HCT116 (cell line): ENCODE data around the gene CD9. TPM values are rescaled to one million over a fixed set of nuclear protein-coding genes. Genes with fewer than 3 reads are reported as not detected.

Source experiments
- ATAC-seq: fragments of 200-7000 bp; cut with Tn5 transposase; 2 replicates; pipeline ENCODE4 v1.9.1; 2020; ENCODE audit warnings: mild to moderate bottlenecking, moderate library complexity
- BruUV-seq: library from RNA; stranded (reverse); fragments of 400-500 nt; replicated peaks from 2 replicates; lab custom pipeline; 2021; lab: Mats Ljungman, UMichigan
- CTCF ChIA-PET: fragments of 300-600 bp; sonication (Branson Sonifier 250); formaldehyde crosslinking; loops from one replicate; lab custom pipeline; 2021; ENCODE audit warnings: antibody characterized with exemption; lab: Charles Lee
- POLR2A ChIA-PET: fragments of 300-600, 350-600 bp; sonication (Branson Sonifier 250); formaldehyde crosslinking; loops from one replicate; lab custom pipeline; 2021; ENCODE audit warnings: antibody characterized with exemption; lab: Charles Lee
- RAD21 ChIA-PET, 2 experiments: fragments of 300-600 bp; sonication (Branson Sonifier 250); formaldehyde crosslinking; loops; one replicate each; lab custom pipeline; 2023; ENCODE audit warnings: low total read pairs in 2 of 2; ENCODE audit not compliant: uncharacterized antibody in 2 of 2, unreplicated experiment in 2 of 2, low non-redundant PET in 1 of 2; lab: Charles Lee
- DNase-seq: peaks from one replicate; pipeline ENCODE4 v3.0.0-alpha.2; 2010; ENCODE audit warnings: low read depth, low spot score
- H2AFZ ChIP-seq: fragments of 200-600 bp; shearing (Covaris generic), sonication (generic); 2 replicates; pipeline ENCODE4 v1.6.1; 2017; ENCODE audit warnings: low read depth, mixed run types, mixed read lengths, antibody characterized with exemption, low read length; ENCODE audit not compliant: poor library complexity, severe bottlenecking
- H3K27ac ChIP-seq: 2 replicates; pipeline ENCODE4 v1.5.1; 2012; ENCODE audit warnings: low read depth, low read length
- H3K27me3 ChIP-seq: fragments of 200-600 bp; sonication (generic); 2 replicates; pipeline ENCODE4 v1.6.1; 2016; ENCODE audit warnings: mixed run types, low read length, mixed read lengths; ENCODE audit not compliant: insufficient read depth
- H3K36me3 ChIP-seq, 2 experiments: fragments of 200-500 bp in 1 of 2; fragments of 200-600 bp in 1 of 2; sonication (Bioruptor generic) in 1 of 2; sonication (generic) in 1 of 2; 2 replicates each; pipeline versions ENCODE4 v1.5.1 to v1.6.1; 2014 to 2016; ENCODE audit warnings: low read length in 2 of 2, inconsistent platforms in 1 of 2, mixed read lengths in 1 of 2, mixed run types in 1 of 2; ENCODE audit not compliant: insufficient read depth in 2 of 2, control insufficient read depth in 1 of 2
- H3K4me1 ChIP-seq, 2 experiments: fragments of 200-600 bp in 1 of 2; sonication (generic) in 1 of 2; 2 replicates each; pipeline versions ENCODE4 v1.5.1 to v1.6.1; 2012 to 2017; ENCODE audit warnings: low read length in 2 of 2, inconsistent platforms in 1 of 2, mild to moderate bottlenecking in 1 of 2, mixed read lengths in 1 of 2, mixed run types in 1 of 2, moderate library complexity in 1 of 2; ENCODE audit not compliant: insufficient read depth in 2 of 2, control insufficient read depth in 1 of 2
- H3K4me2 ChIP-seq: fragments of 200-600 bp; sonication (generic); 2 replicates; pipeline ENCODE4 v1.6.1; 2017; ENCODE audit warnings: mixed run types, low read length, mixed read lengths
- H3K4me3 ChIP-seq, 2 experiments: fragments of 200-600 bp in 1 of 2; sonication (generic) in 1 of 2; replicated peaks in 1 of 2; 2 replicates each; pipeline ENCODE4 v1.5.1; 2011 to 2016; ENCODE audit warnings: low read length in 2 of 2, control low read depth in 1 of 2, low read depth in 1 of 2, mild to moderate bottlenecking in 1 of 2, mixed read lengths in 1 of 2, mixed run types in 1 of 2
- H3K79me2 ChIP-seq: fragments of 200-600 bp; sonication (generic); 2 replicates; pipeline ENCODE4 v1.6.1; 2017; ENCODE audit warnings: mild to moderate bottlenecking, mixed run types, low read length, moderate library complexity, mixed read lengths; ENCODE audit not compliant: insufficient read depth
- H3K9ac ChIP-seq: fragments of 200-600 bp; sonication (generic); 2 replicates; pipeline ENCODE4 v1.6.1; 2016; ENCODE audit warnings: low read length, mixed read lengths
- H3K9me2 ChIP-seq: fragments of 200-600 bp; sonication (generic), shearing (Covaris generic); 2 replicates; pipeline ENCODE4 v1.6.1; 2017; ENCODE audit warnings: mixed run types, mild to moderate bottlenecking, moderate library complexity; ENCODE audit not compliant: insufficient read depth
- H3K9me3 ChIP-seq, 2 experiments: fragments of 200-500 bp in 1 of 2; fragments of 200-600 bp in 1 of 2; sonication (Bioruptor generic) in 1 of 2; sonication (generic) in 1 of 2; 2 replicates each; pipeline ENCODE4 v1.6.1; 2014 to 2017; ENCODE audit warnings: low read length in 2 of 2, mixed read lengths in 2 of 2, inconsistent platforms in 1 of 2, low read depth in 1 of 2, mild to moderate bottlenecking in 1 of 2, mixed run types in 1 of 2, moderate library complexity in 1 of 2; ENCODE audit not compliant: control insufficient read depth in 1 of 2, insufficient read depth in 1 of 2
- H4K20me1 ChIP-seq: fragments of 200-600 bp; sonication (generic), shearing (Covaris generic); 2 replicates; pipeline ENCODE4 v1.6.1; 2017; ENCODE audit warnings: mixed run types, mild to moderate bottlenecking, moderate library complexity; ENCODE audit not compliant: insufficient read depth
- CBX3 ChIP-seq: IDR thresholded peaks from 2 replicates; pipeline ENCODE4 v1.6.1; 2012; ENCODE audit warnings: low read depth
- CTCF ChIP-seq, 3 experiments: fragments of 200-600 bp in 1 of 3; sonication (generic) in 1 of 3; IDR thresholded peaks in 2 of 3; conservative IDR thresholded peaks in 1 of 3; 2 replicates each; pipeline ENCODE4 v1.5.1; 2012 to 2017; ENCODE audit warnings: low read depth in 2 of 3, low read length in 2 of 3, antibody characterized with exemption in 1 of 3, borderline replicate concordance in 1 of 3, control low read depth in 1 of 3, mild to moderate bottlenecking in 1 of 3, mixed read lengths in 1 of 3, mixed run types in 1 of 3, moderate library complexity in 1 of 3; ENCODE audit not compliant: insufficient read depth in 1 of 3
- ELF1 ChIP-seq: IDR thresholded peaks from 2 replicates; pipeline ENCODE4 v1.6.1; 2012; ENCODE audit warnings: low read depth, borderline replicate concordance
- EZH2phosphoT487 ChIP-seq: fragments of 200-600 bp; IDR thresholded peaks from 2 replicates; pipeline ENCODE4 v1.6.1; 2018; ENCODE audit warnings: antibody characterized with exemption, borderline replicate concordance
- JUND ChIP-seq: IDR thresholded peaks from 2 replicates; pipeline ENCODE4 v1.6.1; 2012
- RAD21 ChIP-seq: IDR thresholded peaks from 2 replicates; pipeline ENCODE4 v1.6.1; 2012; ENCODE audit warnings: low read depth, mild to moderate bottlenecking
- SRF ChIP-seq: IDR thresholded peaks from 2 replicates; pipeline ENCODE4 v1.6.1; 2012; ENCODE audit warnings: low read depth
- YY1 ChIP-seq: IDR thresholded peaks from 2 replicates; pipeline ENCODE4 v1.6.1; 2011; ENCODE audit warnings: low read length, low read depth, moderate library complexity, mild to moderate bottlenecking; ENCODE audit not compliant: insufficient replicate concordance; ENCODE audit errors: extremely low read depth
- ZNF274 ChIP-seq: fragments of 200-500 bp; sonication (Bioruptor generic); IDR thresholded peaks from 2 replicates; pipeline ENCODE4 v1.6.1; 2014; ENCODE audit warnings: mild to moderate bottlenecking, low read depth, low read length, inconsistent platforms
- intact Hi-C: fragments of 100-400 bp; cut with micrococcal nuclease; formaldehyde crosslinking; loops from 2 replicates; pipeline ENCODE4 v1.10.0; 2022
- total RNA-seq: library from RNA; stranded (reverse); gene quantifications from one replicate; pipeline ENCODE4 v1.2.1, GENCODE V29; 2021; ENCODE audit not compliant: unreplicated experiment

The CD9 gene
- total RNA-seq, 1 experiment from 2014 or later: 182 TPM

GRCh38 chr12:6204533-6205143 lies 4.4 kb downstream of the CD9 start:
- H3K79me2 ChIP-seq: peaks cover 91% of the 10 kb centered on the region
- intact Hi-C loops: no loop called here
- H2AFZ ChIP-seq: no peak overlapping the region
- no peak overlapping the region for H3K4me3 ChIP-seq
- H3K4me2 ChIP-seq: no peak overlapping the region
- POLR2A ChIA-PET: no interaction called here
- H3K9me3 ChIP-seq: no peaks in the 10 kb centered on the region
- ATAC-seq (no peak), DNase-seq (no peak)
- RAD21 ChIA-PET: no interaction called here
- H3K4me1 ChIP-seq: peaks cover 38 to 62% of the 10 kb centered on the region in 2 experiments
- peaks cover 2 to 11% of the 10 kb centered on the region in 2 experiments; a peak in 1 of 4 replicates for H3K36me3 ChIP-seq
- BruUV-seq: no TSS peak
- H3K9ac ChIP-seq: no peak overlapping the region
- H4K20me1 ChIP-seq: no peaks in the 10 kb centered on the region
- TF ChIP-seq CTCF (IDR thresholded peaks at IDR 0.05 in 2 of 3, conservative IDR thresholded peaks at IDR 0.05 in 1 of 3; ENCODE audit: borderline replicate concordance in 1 of 3, insufficient read depth in 1 of 3, low read depth in 2 of 3, low read length in 2 of 3) (0 out of 6 replicates have a peak, but pooled peaks of 1 of the 3 experiments have one; percentile 9), CBX3 (no peak), RAD21 (peak; percentile 43; the same call in 1 of the 2 replicates)
- no peaks in the 10 kb centered on the region for H3K27me3 ChIP-seq
- H3K9me2 ChIP-seq: no peaks in the 10 kb centered on the region
- no peak overlapping the region for H3K27ac ChIP-seq
- CTCF ChIA-PET: interaction anchor here (0.9 kb wide), 1 partner anchor 74 kb away, joined by 3 read pairs; no protein-coding TSS in a partner anchor

GRCh38 chr12:6205144-6205539 lies 4.9 kb downstream of the CD9 start:
- no peak overlapping the region for H2AFZ ChIP-seq
- ATAC-seq (no peak), DNase-seq (no peak)
- H3K36me3 ChIP-seq: peaks cover 2 to 11% of the 10 kb centered on the region in 2 experiments; a peak in 1 of 4 replicates
- ChIA-PET CTCF (interaction anchor here (0.9 to 1.9 kb wide), 2 partner anchors 74 to 80 kb away, joined by 3 to 4 read pairs; no protein-coding TSS in a partner anchor), POLR2A (no interaction called here), RAD21 (no interaction called here)
- H3K4me2 ChIP-seq: no peak overlapping the region
- no peaks in the 10 kb centered on the region for H3K27me3 ChIP-seq
- no peaks in the 10 kb centered on the region for H4K20me1 ChIP-seq
- no peak overlapping the region for H3K4me3 ChIP-seq
- H3K9me2 ChIP-seq: no peaks in the 10 kb centered on the region
- H3K9ac ChIP-seq: no peak overlapping the region
- H3K27ac ChIP-seq: no peak overlapping the region
- TF ChIP-seq ELF1 (no peak), JUND (no peak), ZNF274 (no peak), EZH2phosphoT487 (no peak), RAD21 (no peak), YY1 (no peak), SRF (no peak)
- H3K4me1 ChIP-seq: peaks cover 39 to 64% of the 10 kb centered on the region in 2 experiments
- intact Hi-C loops: no loop called here
- H3K9me3 ChIP-seq: no peaks in the 10 kb centered on the region
- H3K79me2 ChIP-seq: peaks cover 96% of the 10 kb centered on the region
- BruUV-seq: no TSS peak
